Erythroblast (primary cell): Measurements from ENCODE around the gene ZFP1.

Source experiments
- GATA1 ChIP-seq: IDR thresholded peaks from 2 replicates; pipeline ENCODE4 v1.6.1; 2011; ENCODE audit warnings: low read depth, mild to moderate bottlenecking, control low read depth, low read length, moderate library complexity
- POLR2A ChIP-seq: IDR thresholded peaks from 2 replicates; pipeline ENCODE4 v1.6.1; 2011; ENCODE audit warnings: mild to moderate bottlenecking, low read length

DNA sequence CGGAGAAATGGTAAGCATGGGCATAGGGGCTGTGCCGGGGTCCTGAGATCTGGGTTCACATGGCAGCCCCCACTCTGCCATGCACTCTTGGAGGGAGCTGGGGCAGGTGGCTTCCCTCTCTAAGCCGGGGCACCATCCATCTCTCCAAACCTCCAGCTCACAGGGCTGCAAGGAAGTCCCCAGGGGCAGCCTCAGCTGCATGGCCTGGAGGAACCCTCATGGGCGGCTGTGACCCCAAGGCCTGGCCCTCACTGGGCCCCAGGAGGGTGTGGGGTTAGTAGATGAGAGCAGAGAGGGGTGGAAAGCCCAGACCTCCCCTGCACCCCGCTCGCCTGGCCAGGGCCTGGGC lies 56.1 kb downstream of the ZFP1 start:
- TF ChIP-seq POLR2A (no peak), GATA1 (no peak)
